T-helper 2 cell treated with Interferon-gamma antibody and Interleukin-4, amounts not matched to agents 5 μg/mL and 100 μg/mL, for 36 hours (primary cell): ENCODE data around the gene PATJ.
"Not testable (repeated sequence)": the region's sequence is repeated elsewhere in the genome, so short reads cannot be mapped to it uniquely, and the experiment has no call there.

Experiments
- DNase-seq: peaks from one replicate; pipeline ENCODE4 v3.0.0; 2021; ENCODE audit warnings: low spot score
- H3K27ac Mint-ChIP-seq: one replicate; pipeline ENCODE4 v1.8.0; 2021; ENCODE audit warnings: mild to moderate bottlenecking, mixed read lengths
- H3K27me3 Mint-ChIP-seq: one replicate; pipeline ENCODE4 v1.8.0; 2021; ENCODE audit warnings: low read depth, mixed read lengths
- H3K36me3 Mint-ChIP-seq: one replicate; pipeline ENCODE4 v1.8.0; 2021; ENCODE audit warnings: low read depth, mixed read lengths
- H3K4me1 Mint-ChIP-seq: one replicate; pipeline ENCODE4 v1.8.0; 2021; ENCODE audit warnings: low read depth, mixed read lengths
- H3K4me3 Mint-ChIP-seq: one replicate; pipeline ENCODE4 v1.8.0; 2022; ENCODE audit warnings: mild to moderate bottlenecking, moderate library complexity, mixed read lengths
- H3K9me3 Mint-ChIP-seq: one replicate; pipeline ENCODE4 v1.8.0; 2021; ENCODE audit warnings: mixed read lengths

PATJ gene

GRCh38 chr1:61942856-61943255 is 200.6 kb downstream of the PATJ start:
- H3K36me3 Mint-ChIP-seq: no peaks in the 10 kb centered on the region
- H3K27me3 Mint-ChIP-seq: no peaks in the 10 kb centered on the region
- no peak overlapping the region for H3K4me3 Mint-ChIP-seq
- H3K4me1 Mint-ChIP-seq: no peaks in the 10 kb centered on the region
- H3K27ac Mint-ChIP-seq: no peak overlapping the region
- DNase-seq: no peak
- H3K9me3 Mint-ChIP-seq: peaks cover 4% of the 10 kb centered on the region

- not testable (repeated sequence) for H3K4me1 Mint-ChIP-seq, H3K27me3 Mint-ChIP-seq, H3K36me3 Mint-ChIP-seq, DNase-seq, H3K4me3 Mint-ChIP-seq, H3K9me3 Mint-ChIP-seq, H3K27ac Mint-ChIP-seq
Observed at GRCh38 chr1:61948685-61949084, 206.4 kb downstream of the PATJ start.

DNA sequence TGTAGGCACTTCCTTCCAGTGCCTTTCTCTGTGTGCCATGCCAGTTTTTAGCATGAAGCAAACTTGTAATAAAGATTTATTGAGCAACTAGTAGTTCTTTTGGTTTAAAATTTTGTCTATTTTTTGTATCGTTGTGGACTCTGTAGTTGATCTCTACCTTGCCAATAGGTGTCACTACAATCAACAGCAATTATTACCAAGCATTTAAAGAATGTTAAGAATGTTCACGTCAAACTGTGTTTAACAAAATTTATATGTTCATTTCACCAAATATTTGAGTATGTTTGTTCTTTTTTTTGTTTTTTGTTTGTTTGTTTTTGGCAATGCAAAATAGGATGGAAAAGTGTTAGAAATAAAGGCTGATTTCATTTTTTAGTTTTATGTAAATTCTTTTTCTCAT is 208.1 kb downstream of the PATJ start:
- H3K4me3 Mint-ChIP-seq: no peak overlapping the region
- H3K9me3 Mint-ChIP-seq: no peaks in the 10 kb centered on the region
- DNase-seq: no peak
- no peaks in the 10 kb centered on the region for H3K4me1 Mint-ChIP-seq
- H3K27me3 Mint-ChIP-seq: no peaks in the 10 kb centered on the region
- H3K27ac Mint-ChIP-seq: no peak overlapping the region
- H3K36me3 Mint-ChIP-seq: no peaks in the 10 kb centered on the region

- no peaks in the 10 kb centered on the region for H3K9me3 Mint-ChIP-seq
- no peak overlapping the region for H3K27ac Mint-ChIP-seq
- H3K4me3 Mint-ChIP-seq: no peak overlapping the region
- no peaks in the 10 kb centered on the region for H3K27me3 Mint-ChIP-seq
- no peaks in the 10 kb centered on the region for H3K4me1 Mint-ChIP-seq
- no peak for DNase-seq
- no peaks in the 10 kb centered on the region for H3K36me3 Mint-ChIP-seq
Observed at GRCh38 chr1:61951731-61952580, 209.7 kb downstream of the PATJ start.

DNA sequence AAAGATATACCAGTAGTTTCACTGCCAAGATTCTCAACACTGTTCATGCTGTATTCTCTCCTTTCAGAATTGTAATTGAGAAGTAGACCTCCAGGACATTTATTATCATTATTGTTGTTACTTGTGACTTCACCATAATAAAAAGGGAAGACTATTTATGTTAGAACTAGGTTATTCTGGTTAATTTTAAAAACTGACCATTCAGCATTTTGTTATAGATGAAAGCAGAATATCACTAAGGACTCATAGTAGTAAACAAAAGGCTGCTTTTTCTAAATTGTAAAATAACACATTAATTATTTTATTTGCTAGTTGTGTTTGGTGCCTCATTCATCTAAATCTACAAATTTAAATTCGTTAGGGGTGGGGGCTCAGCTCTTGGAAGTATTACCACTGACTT is 210.4 kb downstream of the PATJ start:
- no peak overlapping the region for H3K4me3 Mint-ChIP-seq
- H3K27me3 Mint-ChIP-seq: no peaks in the 10 kb centered on the region
- no peaks in the 10 kb centered on the region for H3K4me1 Mint-ChIP-seq
- H3K9me3 Mint-ChIP-seq: no peaks in the 10 kb centered on the region
- DNase-seq: no peak
- H3K27ac Mint-ChIP-seq: no peak overlapping the region
- no peaks in the 10 kb centered on the region for H3K36me3 Mint-ChIP-seq

DNA sequence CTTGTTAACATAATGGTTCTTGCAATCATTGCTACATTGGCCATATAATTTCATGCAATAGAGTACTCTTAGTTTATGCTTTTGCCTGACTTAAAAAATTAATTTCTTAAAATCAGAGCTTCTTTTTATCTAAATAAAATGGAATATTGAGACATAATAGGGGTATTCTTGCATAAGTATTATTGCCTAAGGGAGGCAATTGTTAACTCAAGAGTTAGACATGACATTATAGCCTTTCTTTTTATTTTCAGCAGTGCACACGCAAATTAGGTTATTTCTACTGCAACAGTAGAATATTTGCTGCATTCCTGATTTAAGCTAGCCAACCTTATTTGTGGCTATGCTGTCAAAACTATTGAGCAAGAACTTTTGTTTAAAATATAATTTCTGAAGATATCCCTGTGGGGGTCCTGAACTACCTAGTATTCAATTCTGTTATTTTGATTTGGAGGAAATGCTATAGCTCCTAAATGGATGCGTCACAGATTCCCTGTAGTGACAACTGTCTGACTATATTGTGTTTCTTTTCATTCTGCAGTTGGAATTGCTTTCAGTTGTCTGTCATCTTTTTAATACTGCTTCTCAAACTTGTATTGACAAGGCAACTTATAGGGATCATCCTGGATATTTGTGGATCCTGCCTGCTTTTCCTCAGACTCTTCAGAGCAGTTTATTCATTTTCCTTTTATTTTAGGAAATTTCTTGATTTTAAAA is 211.0 kb downstream of the PATJ start:
- Mint-ChIP-seq H3K4me3 (no peak overlapping the region), H3K36me3 (no peaks in the 10 kb centered on the region), H3K9me3 (no peaks in the 10 kb centered on the region), H3K4me1 (no peaks in the 10 kb centered on the region), H3K27ac (no peak overlapping the region), H3K27me3 (no peaks in the 10 kb centered on the region)
- DNase-seq: no peak

GRCh38 chr1:61953790-61954150 is 211.5 kb downstream of the PATJ start:
- no peaks in the 10 kb centered on the region for H3K4me1 Mint-ChIP-seq
- H3K36me3 Mint-ChIP-seq: no peaks in the 10 kb centered on the region
- no peak for DNase-seq
- no peaks in the 10 kb centered on the region for H3K27me3 Mint-ChIP-seq
- no peak overlapping the region for H3K27ac Mint-ChIP-seq
- H3K9me3 Mint-ChIP-seq: no peaks in the 10 kb centered on the region
- H3K4me3 Mint-ChIP-seq: no peak overlapping the region

DNA sequence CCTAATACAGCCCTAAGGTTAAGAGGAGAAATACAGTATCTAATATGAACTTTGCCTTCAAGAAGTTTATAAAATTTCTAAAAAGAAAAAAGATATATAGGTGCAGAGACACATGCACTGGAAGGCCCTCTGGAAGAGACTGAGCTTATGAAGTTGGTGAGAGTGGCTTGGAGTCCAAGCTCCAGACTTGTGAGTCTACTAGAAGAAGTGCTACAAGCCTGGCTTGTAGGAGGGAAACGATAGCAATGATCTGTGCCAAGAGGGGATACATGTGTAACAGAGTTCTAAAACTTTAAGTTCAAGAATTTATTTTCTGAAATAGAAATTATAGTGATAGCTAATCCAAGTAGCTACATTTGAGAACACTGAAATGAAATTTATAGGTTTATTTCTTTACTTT is 213.0 kb downstream of the PATJ start:
- no peaks in the 10 kb centered on the region for H3K27me3 Mint-ChIP-seq
- no peaks in the 10 kb centered on the region for H3K9me3 Mint-ChIP-seq
- no peak overlapping the region for H3K27ac Mint-ChIP-seq
- H3K4me1 Mint-ChIP-seq: no peaks in the 10 kb centered on the region
- no peak overlapping the region for H3K4me3 Mint-ChIP-seq
- H3K36me3 Mint-ChIP-seq: no peaks in the 10 kb centered on the region
- DNase-seq: no peak

- DNase-seq: no peak
- H3K27ac Mint-ChIP-seq: no peak overlapping the region
- no peaks in the 10 kb centered on the region for H3K27me3 Mint-ChIP-seq
- H3K36me3 Mint-ChIP-seq: no peaks in the 10 kb centered on the region
- no peaks in the 10 kb centered on the region for H3K4me1 Mint-ChIP-seq
- H3K4me3 Mint-ChIP-seq: no peak overlapping the region
- H3K9me3 Mint-ChIP-seq: no peaks in the 10 kb centered on the region
Observed at GRCh38 chr1:61956016-61956645, 213.9 kb downstream of the PATJ start.

DNA sequence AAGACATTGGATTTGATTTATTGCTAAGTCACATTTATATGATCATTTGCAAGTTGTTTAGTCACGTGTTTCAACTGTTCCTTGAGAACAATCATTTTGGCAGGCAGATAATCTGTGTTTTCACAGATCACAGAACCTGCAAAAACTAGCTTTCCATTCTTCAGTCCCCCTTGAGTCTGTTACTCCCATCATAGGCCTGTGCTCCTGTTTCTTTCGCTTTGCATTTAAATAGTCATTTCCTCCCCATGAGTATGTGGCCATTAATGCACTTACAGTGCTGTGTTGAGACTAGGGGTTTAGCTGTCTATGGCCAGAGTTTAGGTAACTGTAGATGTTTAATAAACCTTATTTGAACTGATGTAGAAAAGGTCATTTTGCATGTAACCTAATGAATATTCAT is 214.5 kb downstream of the PATJ start:
- Mint-ChIP-seq H3K27ac (no peak overlapping the region), H3K4me3 (no peak overlapping the region), H3K36me3 (no peaks in the 10 kb centered on the region), H3K9me3 (no peaks in the 10 kb centered on the region), H3K4me1 (no peaks in the 10 kb centered on the region), H3K27me3 (no peaks in the 10 kb centered on the region)
- no peak for DNase-seq

DNA sequence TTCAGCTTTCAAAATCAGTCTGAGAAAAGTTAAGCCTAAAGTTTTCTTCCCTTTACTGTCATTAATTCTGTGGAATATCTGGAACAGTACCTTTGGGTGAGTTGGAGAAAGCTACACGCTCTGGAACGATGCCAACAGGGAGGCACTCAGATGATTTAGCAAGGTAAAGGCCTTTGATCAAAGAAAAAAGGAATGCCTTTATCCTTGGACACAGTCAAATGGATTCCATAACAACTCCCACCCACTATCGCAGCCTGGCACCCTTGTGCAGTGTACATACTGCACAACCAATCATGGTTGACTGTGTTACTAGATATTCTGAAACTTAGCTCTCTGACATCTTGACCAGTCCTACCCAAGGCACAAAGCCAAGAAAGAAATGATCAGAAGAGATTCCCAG is 218.7 kb downstream of the PATJ start:
- no peak overlapping the region for H3K4me3 Mint-ChIP-seq
- H3K9me3 Mint-ChIP-seq: no peaks in the 10 kb centered on the region
- H3K4me1 Mint-ChIP-seq: no peaks in the 10 kb centered on the region
- no peak for DNase-seq
- H3K27me3 Mint-ChIP-seq: no peaks in the 10 kb centered on the region
- no peak overlapping the region for H3K27ac Mint-ChIP-seq
- no peaks in the 10 kb centered on the region for H3K36me3 Mint-ChIP-seq

DNA sequence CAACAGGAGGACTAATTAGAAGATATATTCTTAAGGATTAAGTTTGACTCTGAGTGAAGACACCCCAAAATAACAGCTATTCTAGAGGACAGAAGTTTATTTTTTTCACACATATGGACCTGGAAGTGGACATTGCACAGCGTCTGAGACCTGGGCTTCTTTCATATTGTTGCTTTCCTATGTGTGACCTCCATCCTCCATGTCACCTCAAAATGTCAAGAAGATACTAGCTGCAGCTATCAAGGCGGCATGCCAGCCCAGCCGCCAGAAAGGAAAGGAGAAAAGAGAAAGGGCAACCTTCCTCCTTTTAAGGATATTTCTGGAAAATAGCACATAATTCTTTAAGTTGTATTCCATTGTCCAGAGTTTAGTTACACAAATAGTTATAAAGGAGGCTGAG is 220.4 kb downstream of the PATJ start:
- no peak overlapping the region for H3K27ac Mint-ChIP-seq
- no peaks in the 10 kb centered on the region for H3K36me3 Mint-ChIP-seq
- DNase-seq: no peak
- no peaks in the 10 kb centered on the region for H3K27me3 Mint-ChIP-seq
- no peaks in the 10 kb centered on the region for H3K4me1 Mint-ChIP-seq
- no peak overlapping the region for H3K4me3 Mint-ChIP-seq
- H3K9me3 Mint-ChIP-seq: no peaks in the 10 kb centered on the region

DNA sequence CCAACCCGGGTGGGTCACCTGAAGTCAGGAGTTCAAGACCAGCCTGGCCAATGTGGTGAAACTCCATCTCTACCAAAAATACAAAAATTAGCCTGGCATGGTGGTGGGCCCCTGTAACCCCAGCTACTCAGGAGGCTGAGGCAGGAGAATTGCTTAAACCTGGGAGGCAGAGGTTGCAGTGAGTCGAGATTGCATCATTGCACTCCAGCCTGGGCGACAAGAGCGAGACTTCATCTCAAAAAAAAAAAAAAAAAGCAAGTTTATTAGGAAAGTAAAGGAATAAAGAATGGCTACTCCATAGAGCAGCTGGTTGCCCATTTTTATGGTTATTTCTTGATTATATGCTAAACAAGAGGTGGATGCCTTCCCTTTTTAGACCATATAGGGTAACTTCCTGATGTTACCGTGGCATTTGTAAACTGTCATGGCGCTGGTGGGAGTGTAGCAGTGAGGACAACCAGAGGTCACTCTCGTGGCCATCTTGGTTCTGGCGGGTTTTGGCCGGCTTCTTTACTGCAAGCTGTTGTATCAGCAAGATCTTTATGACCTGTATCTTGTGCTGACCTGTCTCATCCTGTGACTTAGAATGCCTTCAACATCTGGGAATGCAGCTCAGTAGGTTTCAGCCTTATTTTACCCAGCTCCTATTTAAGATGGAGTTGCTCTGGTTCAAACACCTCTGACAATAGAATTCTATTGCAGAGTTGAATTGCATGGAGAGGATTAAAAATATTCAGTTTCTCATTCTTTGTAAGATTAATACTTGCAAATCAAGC is 224.4 kb downstream of the PATJ start:
- H3K4me3 Mint-ChIP-seq, H3K27ac Mint-ChIP-seq, H3K4me1 Mint-ChIP-seq, DNase-seq, H3K36me3 Mint-ChIP-seq, H3K9me3 Mint-ChIP-seq, H3K27me3 Mint-ChIP-seq: not testable (repeated sequence)

GRCh38 chr1:61967750-61968149 is 225.5 kb downstream of the PATJ start:
- Mint-ChIP-seq H3K36me3 (no peaks in the 10 kb centered on the region), H3K27ac (no peak overlapping the region), H3K4me3 (no peak overlapping the region), H3K4me1 (no peaks in the 10 kb centered on the region), H3K27me3 (no peaks in the 10 kb centered on the region), H3K9me3 (no peaks in the 10 kb centered on the region)
- DNase-seq: no peak
